ENCODE results near the gene NUFIP2.

The NUFIP2 gene

GRCh38 chr17:29209073-29209472 lies 84.9 kb downstream of the NUFIP2 start:
- no peak for TF ChIP-seq ZFX (IDR thresholded peaks at IDR 0.05)
- TF ChIP-seq CTCF (conservative IDR thresholded peaks at IDR 0.05): no peak
- H3K27ac ChIP-seq: no peak overlapping the region

GRCh38 chr17:29207975-29208374 lies 86.0 kb downstream of the NUFIP2 start:
- TF ChIP-seq ZFX (IDR thresholded peaks at IDR 0.05): no peak
- TF ChIP-seq CTCF (conservative IDR thresholded peaks at IDR 0.05): no peak

More at GRCh38 chr17:29207975-29208374, 86.0 kb downstream of the NUFIP2 start:
- no peak overlapping the region for H3K27ac ChIP-seq
